Naive B cell (primary cell): ENCODE data around the gene PHF12. TPM values are rescaled to one million over a fixed set of nuclear protein-coding genes. Genes with fewer than 3 reads are reported as not detected.

ENCODE experiments used
- ATAC-seq, 2 donors: fragments of 150-1000 bp; cut with Tn5 transposase; 2 replicates each; pipeline ENCODE4 v1.10.0; 2021; ENCODE audit warnings: low read depth in 2 of 2, mild to moderate bottlenecking in 2 of 2, moderate library complexity in 2 of 2
- DNase-seq: peaks from one replicate; pipeline ENCODE4 v3.0.0; 2022
- H3K27ac Mint-ChIP-seq, 6 donors: one replicate each; pipeline ENCODE4 v1.8.0; 2020 to 2022; ENCODE audit warnings: mild to moderate bottlenecking in 6 of 6, mixed read lengths in 6 of 6, moderate library complexity in 5 of 6, inconsistent platforms in 2 of 6
- H3K27me3 Mint-ChIP-seq, 3 donors: one replicate each; pipeline ENCODE4 v1.8.0; 2021 to 2022; ENCODE audit warnings: mixed read lengths in 3 of 3, mild to moderate bottlenecking in 1 of 3
- H3K36me3 Mint-ChIP-seq, 2 donors: one replicate each; pipeline ENCODE4 v1.8.0; 2020 to 2022; ENCODE audit warnings: mixed read lengths in 2 of 2, inconsistent platforms in 1 of 2, mild to moderate bottlenecking in 1 of 2
- H3K4me1 Mint-ChIP-seq, 3 donors: one replicate each; pipeline ENCODE4 v1.8.0; 2020 to 2022; ENCODE audit warnings: mixed read lengths in 3 of 3, inconsistent platforms in 1 of 3, mild to moderate bottlenecking in 1 of 3, moderate library complexity in 1 of 3
- H3K4me3 Mint-ChIP-seq, 8 donors: one replicate each; pipeline ENCODE4 v1.8.0; 2020 to 2022; ENCODE audit warnings: mild to moderate bottlenecking in 8 of 8, mixed read lengths in 8 of 8, moderate library complexity in 8 of 8, inconsistent platforms in 2 of 8
- H3K9me3 Mint-ChIP-seq, 7 donors: one replicate each; pipeline ENCODE4 v1.8.0; 2020 to 2022; ENCODE audit warnings: mixed read lengths in 7 of 7, mild to moderate bottlenecking in 5 of 7, inconsistent platforms in 2 of 7, moderate library complexity in 1 of 7
- polyA plus RNA-seq, 6 donors: library from polyadenylated mRNA; unstranded; fragments of 300-500 nt; fragmentation: Illumina TruSeq; gene quantifications; one replicate each; pipeline ENCODE4 v1.2.3, GENCODE V29; 2021; ENCODE audit warnings: low read depth in 6 of 6

Gene PHF12
- polyA plus RNA-seq, 6 donors from 2014 or later = 0.71 to 11.8 (median 5.5) TPM

- no peaks in the 10 kb centered on the region for H3K36me3 Mint-ChIP-seq
- peak overlapping the region; percentile 71 to 99 (median 97) for H3K27ac Mint-ChIP-seq
- no peaks in the 10 kb centered on the region for H3K9me3 Mint-ChIP-seq
- DNase-seq (peak; percentile 45), ATAC-seq (peak; percentile 99 to 100)
- peaks cover 12 to 21% (median 18%) of the 10 kb centered on the region in 3 donors for H3K4me1 Mint-ChIP-seq
- no peaks in the 10 kb centered on the region for H3K27me3 Mint-ChIP-seq
- peak overlapping the region in 7 of 8 donors; percentile 41 to 89 (median 76) for H3K4me3 Mint-ChIP-seq
These were observed 80.2 kb downstream of the PHF12 start for GRCh38 chr17:28871056-28871579.

- H3K4me1 Mint-ChIP-seq = peaks cover 20 to 25% (median 24%) of the 10 kb centered on the region in 3 donors
- DNase-seq = no peak
- H3K9me3 Mint-ChIP-seq = no peaks in the 10 kb centered on the region
- H3K27ac Mint-ChIP-seq = peak overlapping the region in 1 of 6 donors; percentile 38
- H3K4me3 Mint-ChIP-seq = no peak overlapping the region
- no peak for ATAC-seq
- no peaks in the 10 kb centered on the region for H3K27me3 Mint-ChIP-seq
- no peaks in the 10 kb centered on the region for H3K36me3 Mint-ChIP-seq
These were observed 84.0 kb downstream of the PHF12 start for GRCh38 chr17:28867276-28867675.

- H3K27me3 Mint-ChIP-seq = no peaks in the 10 kb centered on the region
- H3K4me3 Mint-ChIP-seq = peak overlapping the region in 5 of 8 donors; percentile 5 to 82 (median 28)
- H3K4me1 Mint-ChIP-seq = peaks cover 13 to 19% (median 14%) of the 10 kb centered on the region in 3 donors
- peak overlapping the region in 5 of 6 donors; percentile 28 to 82 (median 62) for H3K27ac Mint-ChIP-seq
- H3K9me3 Mint-ChIP-seq = no peaks in the 10 kb centered on the region
- DNase-seq (peak; percentile 23), ATAC-seq (peak; percentile 99 to 100)
- no peaks in the 10 kb centered on the region for H3K36me3 Mint-ChIP-seq
These were observed 85.2 kb downstream of the PHF12 start for GRCh38 chr17:28865946-28866752.

- Mint-ChIP-seq H3K27ac (peak overlapping the region in 4 of 6 donors; percentile 28 to 82 (median 68)), H3K36me3 (no peaks in the 10 kb centered on the region), H3K4me1 (peaks cover 10 to 14% (median 11%) of the 10 kb centered on the region in 3 donors), H3K27me3 (no peaks in the 10 kb centered on the region), H3K9me3 (no peaks in the 10 kb centered on the region), H3K4me3 (peak overlapping the region in 5 of 8 donors; percentile 5 to 82 (median 28))
- ATAC-seq (no peak), DNase-seq (no peak)
These were observed 86.1 kb downstream of the PHF12 start for GRCh38 chr17:28864991-28865849.

GRCh38 chr17:28863953-28864352 lies 87.4 kb downstream of the PHF12 start:
- H3K4me1 Mint-ChIP-seq = peaks cover 10 to 14% (median 11%) of the 10 kb centered on the region in 3 donors
- no peak for DNase-seq
- no peaks in the 10 kb centered on the region for H3K36me3 Mint-ChIP-seq
- H3K27me3 Mint-ChIP-seq = no peaks in the 10 kb centered on the region
- H3K4me3 Mint-ChIP-seq = no peak overlapping the region
- H3K9me3 Mint-ChIP-seq = no peaks in the 10 kb centered on the region
- no peak for ATAC-seq
- no peak overlapping the region for H3K27ac Mint-ChIP-seq

- Mint-ChIP-seq H3K4me1 (peaks cover 10 to 14% (median 11%) of the 10 kb centered on the region in 3 donors), H3K4me3 (no peak overlapping the region), H3K27ac (peak overlapping the region in 2 of 6 donors; percentile 69 to 93), H3K27me3 (no peaks in the 10 kb centered on the region), H3K36me3 (no peaks in the 10 kb centered on the region), H3K9me3 (no peaks in the 10 kb centered on the region)
- DNase-seq (no peak), ATAC-seq (no peak)
These were observed 88.8 kb downstream of the PHF12 start for GRCh38 chr17:28862561-28862960.

GRCh38 chr17:28861393-28862203 lies 89.7 kb downstream of the PHF12 start:
- H3K4me3 Mint-ChIP-seq = peak overlapping the region in 1 of 8 donors; percentile 31
- no peak for DNase-seq
- H3K36me3 Mint-ChIP-seq = no peaks in the 10 kb centered on the region
- H3K27me3 Mint-ChIP-seq = no peaks in the 10 kb centered on the region
- peaks cover 10 to 14% (median 11%) of the 10 kb centered on the region in 3 donors for H3K4me1 Mint-ChIP-seq
- ATAC-seq = no peak
- no peaks in the 10 kb centered on the region for H3K9me3 Mint-ChIP-seq
- H3K27ac Mint-ChIP-seq = peak overlapping the region in 1 of 6 donors; percentile 51

GRCh38 chr17:28860363-28860808 lies 90.9 kb downstream of the PHF12 start:
- Mint-ChIP-seq H3K27ac (no peak overlapping the region), H3K4me1 (peaks cover 4 to 8% (median 5%) of the 10 kb centered on the region in 3 donors), H3K9me3 (no peaks in the 10 kb centered on the region), H3K27me3 (no peaks in the 10 kb centered on the region), H3K4me3 (peak overlapping the region in 2 of 8 donors; percentile 15 to 44), H3K36me3 (no peaks in the 10 kb centered on the region)
- DNase-seq (no peak), ATAC-seq (no peak)

GRCh38 chr17:28858801-28859355 lies 92.4 kb downstream of the PHF12 start:
- no peaks in the 10 kb centered on the region for H3K27me3 Mint-ChIP-seq

GRCh38 chr17:28857905-28858800 lies 93.2 kb downstream of the PHF12 start:
- Mint-ChIP-seq H3K4me3 (peak overlapping the region in 3 of 8 donors; percentile 41 to 75 (median 64)), H3K36me3 (no peaks in the 10 kb centered on the region), H3K27me3 (no peaks in the 10 kb centered on the region), H3K9me3 (no peaks in the 10 kb centered on the region), H3K4me1 (peaks cover 9 to 22% (median 10%) of the 10 kb centered on the region in 3 donors), H3K27ac (peak overlapping the region in 3 of 6 donors; percentile 37 to 73 (median 50))
- no peak for DNase-seq
- ATAC-seq = no peak

More at GRCh38 chr17:28858801-28859355, 92.4 kb downstream of the PHF12 start:
- Mint-ChIP-seq H3K36me3 (no peaks in the 10 kb centered on the region), H3K9me3 (no peaks in the 10 kb centered on the region), H3K4me3 (peak overlapping the region in 1 of 8 donors; percentile 61), H3K27ac (peak overlapping the region in 2 of 6 donors; percentile 56 to 73), H3K4me1 (peaks cover 9 to 19% (median 10%) of the 10 kb centered on the region in 3 donors)
- ATAC-seq (no peak), DNase-seq (no peak)

GRCh38 chr17:28856028-28856574 lies 95.2 kb downstream of the PHF12 start:
- Mint-ChIP-seq H3K36me3 (no peaks in the 10 kb centered on the region), H3K27ac (peak overlapping the region in 1 of 6 donors; percentile 41), H3K4me3 (peak overlapping the region; percentile 66 to 99 (median 91)), H3K27me3 (no peaks in the 10 kb centered on the region), H3K4me1 (peaks cover 9 to 22% (median 10%) of the 10 kb centered on the region in 3 donors), H3K9me3 (no peaks in the 10 kb centered on the region)
- ATAC-seq (no peak), DNase-seq (no peak)
